Liver (tissue), 9 donors: ENCODE measurements around the gene LBH. TPM values are rescaled to one million over a fixed set of nuclear protein-coding genes. Genes with fewer than 3 reads are reported as not detected.

Source experiments
- DNase-seq: peaks from one replicate; pipeline ENCODE4 v3.0.0-alpha.2; 2017; ENCODE audit warnings: low spot score
- H3K27ac ChIP-seq, 2 donors: one replicate each; pipeline ENCODE4 v1.7.0; 2013; ENCODE audit warnings: inconsistent platforms in 2 of 2, low read length in 2 of 2, control low read depth in 1 of 2, low read depth in 1 of 2, mild to moderate bottlenecking in 1 of 2
- H3K27me3 ChIP-seq, 4 donors: one replicate each; pipeline versions ENCODE4 v1.6.1 to v1.7.0; 2013; ENCODE audit warnings: low read length in 3 of 4, inconsistent platforms in 1 of 4, mild to moderate bottlenecking in 1 of 4, moderate library complexity in 1 of 4; ENCODE audit not compliant: control insufficient read depth in 4 of 4, insufficient read depth in 4 of 4
- H3K36me3 ChIP-seq, 4 donors: one replicate each; pipeline versions ENCODE4 v1.6.1 to v1.7.0; 2013; ENCODE audit warnings: low read length in 3 of 4, mild to moderate bottlenecking in 3 of 4, low read depth in 1 of 4, moderate library complexity in 1 of 4; ENCODE audit not compliant: control insufficient read depth in 4 of 4, insufficient read depth in 3 of 4
- H3K4me1 ChIP-seq, 4 donors: one replicate each; pipeline versions ENCODE4 v1.6.1 to v1.7.0; 2013; ENCODE audit warnings: low read length in 3 of 4, mild to moderate bottlenecking in 3 of 4, moderate library complexity in 1 of 4; ENCODE audit not compliant: control insufficient read depth in 4 of 4, insufficient read depth in 4 of 4
- H3K4me3 ChIP-seq, 3 donors: one replicate each; pipeline versions ENCODE4 v1.6.1 to v1.7.0; 2013; ENCODE audit warnings: low read length in 3 of 3, control low read depth in 1 of 3, low read depth in 1 of 3, mild to moderate bottlenecking in 1 of 3
- H3K9ac ChIP-seq, 2 donors: one replicate each; pipeline ENCODE4 v1.7.0; 2013; ENCODE audit warnings: low read length in 2 of 2, mild to moderate bottlenecking in 2 of 2, moderate library complexity in 2 of 2, control low read depth in 1 of 2, low read depth in 1 of 2
- H3K9me3 ChIP-seq, 4 donors: one replicate each; pipeline versions ENCODE4 v1.6.1 to v1.7.0; 2013; ENCODE audit warnings: low read length in 3 of 4; ENCODE audit not compliant: control insufficient read depth in 4 of 4
- ATF3 ChIP-seq: IDR thresholded peaks from 2 replicates; pipeline ENCODE4 v1.6.1; 2016; ENCODE audit warnings: antibody characterized with exemption
- EGR1 ChIP-seq, 2 donors: IDR thresholded peaks; 2 replicates each; pipeline ENCODE4 v1.6.1; 2016 to 2018; ENCODE audit warnings: antibody characterized with exemption in 2 of 2, low read depth in 2 of 2
- FOXA1 ChIP-seq: IDR thresholded peaks from 2 replicates; pipeline ENCODE4 v1.6.1; 2016; ENCODE audit warnings: antibody characterized with exemption
- FOXA2 ChIP-seq: IDR thresholded peaks from 2 replicates; pipeline ENCODE4 v1.6.1; 2016; ENCODE audit warnings: antibody characterized with exemption
- GABPA ChIP-seq, 2 donors: IDR thresholded peaks in 1 of 2; conservative IDR thresholded peaks in 1 of 2; 2 replicates each; pipeline ENCODE4 v1.6.1; 2016; ENCODE audit warnings: antibody characterized with exemption in 2 of 2, mild to moderate bottlenecking in 1 of 2, moderate library complexity in 1 of 2
- HNF4G ChIP-seq: IDR thresholded peaks from 2 replicates; pipeline ENCODE4 v1.6.1; 2016; ENCODE audit warnings: antibody characterized with exemption
- JUND ChIP-seq, 2 donors: IDR thresholded peaks; 2 replicates each; pipeline ENCODE4 v1.6.1; 2016; ENCODE audit warnings: antibody characterized with exemption in 2 of 2
- NR2F2 ChIP-seq: IDR thresholded peaks from 2 replicates; pipeline ENCODE4 v1.6.1; 2016; ENCODE audit warnings: antibody characterized with exemption
- RAD21 ChIP-seq, 2 donors: IDR thresholded peaks; 2 replicates each; pipeline ENCODE4 v1.6.1; 2016; ENCODE audit warnings: antibody characterized with exemption in 2 of 2, mild to moderate bottlenecking in 2 of 2
- REST ChIP-seq: IDR thresholded peaks from 2 replicates; pipeline ENCODE4 v1.6.1; 2016; ENCODE audit warnings: antibody characterized with exemption, mild to moderate bottlenecking
- RXRA ChIP-seq, 2 donors: IDR thresholded peaks; 2 replicates each; pipeline ENCODE4 v1.6.1; 2017 to 2018; ENCODE audit warnings: antibody characterized with exemption in 2 of 2, mild to moderate bottlenecking in 1 of 2
- SP1 ChIP-seq: IDR thresholded peaks from 2 replicates; pipeline ENCODE4 v1.6.1; 2018; ENCODE audit warnings: antibody characterized with exemption, mild to moderate bottlenecking
- TAF1 ChIP-seq: conservative IDR thresholded peaks from 2 replicates; pipeline ENCODE4 v1.6.1; 2016; ENCODE audit warnings: antibody characterized with exemption, mild to moderate bottlenecking
- YY1 ChIP-seq: IDR thresholded peaks from 2 replicates; pipeline ENCODE4 v1.6.1; 2016; ENCODE audit warnings: antibody characterized with exemption, mild to moderate bottlenecking
- ZBTB33 ChIP-seq: IDR thresholded peaks from 2 replicates; pipeline ENCODE4 v1.6.1; 2016; ENCODE audit warnings: antibody characterized with exemption
- WGBS: extraction: QIAGEN DNeasy Blood & Tissue Kit; methylation state at CpG from one replicate; pipeline ENCODE4 v1.1.7; 2013; 5-methylcytosine and 5-hydroxymethylcytosine counted together
- polyA plus RNA-seq, 2 donors: library from polyadenylated mRNA; stranded (reverse) in 1 of 2; unstranded in 1 of 2; fragments of 200-250 nt in 1 of 2; fragments of >200 nt in 1 of 2; fragmentation: Nextera tagmentation in 1 of 2; extraction: Ambion mirVana in 1 of 2; gene quantifications; one replicate each; pipeline versions ENCODE4 v1.2.1 to v1.2.3, GENCODE V29; 2013 to 2015
- total RNA-seq, 2 donors: library from RNA; depleted of rRNA; stranded (reverse); fragments of >200 nt; gene quantifications; one replicate each; pipeline ENCODE4 v1.2.3, GENCODE V29; 2014
- TF ChIP-seq, protein P1 (sequence below): IDR thresholded peaks from 2 replicates; pipeline ENCODE4 v1.6.1; 2016; ENCODE audit warnings: antibody characterized with exemption
- TF ChIP-seq, protein P2 (sequence below): fragments of 150-350 bp; IDR thresholded peaks from 2 replicates; pipeline ENCODE4 v1.5.1; 2017; ENCODE audit warnings: improper control_type of control experiment, low read depth, low read length; ENCODE audit not compliant: missing input control
- donor health status: healthy.
- donor health status: healthy.
- donor health status: healthy.
- donor health status: healthy.
- donor health status: healthy.

Gene LBH
- total and polyA plus RNA-seq, 4 donors, result 4.1 to 50.8 (median 9.1) TPM

DNA sequence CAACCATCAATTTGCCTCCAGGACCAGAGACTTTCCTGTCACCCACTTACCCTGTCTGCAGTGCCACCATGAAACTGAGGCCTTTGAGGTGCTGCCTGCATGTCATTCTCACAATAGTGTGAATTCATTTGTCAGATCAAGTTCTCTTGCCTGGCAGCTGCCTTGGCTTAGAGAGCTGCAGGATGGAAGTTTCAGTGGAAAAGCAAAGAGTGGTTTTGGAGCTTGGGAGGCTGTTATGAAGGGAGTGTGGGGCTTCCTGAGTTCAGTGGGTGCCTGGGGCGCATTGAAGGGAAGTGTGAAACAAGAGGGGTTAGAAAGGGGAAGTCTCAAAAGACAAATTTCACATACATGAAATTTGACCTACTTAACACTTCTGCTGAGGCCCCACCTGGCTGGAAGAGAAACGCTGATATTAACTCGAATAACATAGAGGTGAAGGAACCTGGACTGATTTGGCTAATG lies 7.9 kb upstream of the LBH start:
- Histone ChIP-seq H3K4me3 (no peak overlapping the region), H3K4me1 (peaks cover 0 to 4% (median 0%) of the 10 kb centered on the region in 4 donors)

DNA sequence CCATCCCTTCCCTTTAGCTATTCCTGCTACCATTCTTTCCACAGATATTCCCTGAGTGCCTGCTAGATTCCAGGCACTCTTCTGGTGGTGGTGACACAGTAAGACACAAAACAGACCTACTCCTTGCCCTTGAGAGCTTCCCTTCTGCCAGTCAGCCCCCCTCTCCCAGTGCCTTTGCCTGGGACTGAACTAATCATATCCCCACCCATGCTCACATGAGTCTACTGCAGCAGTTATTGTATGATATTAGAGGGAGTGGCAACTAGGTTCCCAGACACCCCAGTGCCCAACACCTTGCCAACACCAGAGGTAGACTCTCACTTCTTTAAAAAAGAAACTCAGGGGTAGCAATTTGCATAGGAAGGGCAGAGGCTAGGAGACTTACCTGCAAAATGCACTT lies 7.2 kb upstream of the LBH start:
- Histone ChIP-seq H3K36me3 (no peaks in the 10 kb centered on the region), H3K4me1 (peaks cover 0 to 4% (median 0%) of the 10 kb centered on the region in 4 donors), H3K27me3 (peaks cover 0 to 2% (median under 1%) of the 10 kb centered on the region in 4 donors), H3K9me3 (no peaks in the 10 kb centered on the region), H3K27ac (no peak overlapping the region), H3K9ac (no peak overlapping the region), H3K4me3 (no peak overlapping the region)
- no peak for TF ChIP-seq TAF1
- no peak for TF ChIP-seq YY1
- TF ChIP-seq GABPA (IDR thresholded peaks at IDR 0.05 in 1 of 2, conservative IDR thresholded peaks at IDR 0.05 in 1 of 2), result no peak
- TF ChIP-seq JUND (IDR thresholded peaks at IDR 0.05), result no peak
- TF ChIP-seq RAD21 (IDR thresholded peaks at IDR 0.05), result no peak
- no peak for TF ChIP-seq FOXA2
- no peak for TF ChIP-seq FOXA1
- TF ChIP-seq, protein P1, sequence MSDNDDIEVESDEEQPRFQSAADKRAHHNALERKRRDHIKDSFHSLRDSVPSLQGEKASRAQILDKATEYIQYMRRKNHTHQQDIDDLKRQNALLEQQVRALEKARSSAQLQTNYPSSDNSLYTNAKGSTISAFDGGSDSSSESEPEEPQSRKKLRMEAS, result no peak
- no peak for TF ChIP-seq ZBTB33
- TF ChIP-seq NR2F2, result no peak
- no peak for TF ChIP-seq REST
- no peak for TF ChIP-seq RXRA (IDR thresholded peaks at IDR 0.05)
- no peak for TF ChIP-seq ATF3
- no peak for TF ChIP-seq EGR1 (IDR thresholded peaks at IDR 0.05; ENCODE audit: low read depth in 2 of 2)
- TF ChIP-seq, protein P2, sequence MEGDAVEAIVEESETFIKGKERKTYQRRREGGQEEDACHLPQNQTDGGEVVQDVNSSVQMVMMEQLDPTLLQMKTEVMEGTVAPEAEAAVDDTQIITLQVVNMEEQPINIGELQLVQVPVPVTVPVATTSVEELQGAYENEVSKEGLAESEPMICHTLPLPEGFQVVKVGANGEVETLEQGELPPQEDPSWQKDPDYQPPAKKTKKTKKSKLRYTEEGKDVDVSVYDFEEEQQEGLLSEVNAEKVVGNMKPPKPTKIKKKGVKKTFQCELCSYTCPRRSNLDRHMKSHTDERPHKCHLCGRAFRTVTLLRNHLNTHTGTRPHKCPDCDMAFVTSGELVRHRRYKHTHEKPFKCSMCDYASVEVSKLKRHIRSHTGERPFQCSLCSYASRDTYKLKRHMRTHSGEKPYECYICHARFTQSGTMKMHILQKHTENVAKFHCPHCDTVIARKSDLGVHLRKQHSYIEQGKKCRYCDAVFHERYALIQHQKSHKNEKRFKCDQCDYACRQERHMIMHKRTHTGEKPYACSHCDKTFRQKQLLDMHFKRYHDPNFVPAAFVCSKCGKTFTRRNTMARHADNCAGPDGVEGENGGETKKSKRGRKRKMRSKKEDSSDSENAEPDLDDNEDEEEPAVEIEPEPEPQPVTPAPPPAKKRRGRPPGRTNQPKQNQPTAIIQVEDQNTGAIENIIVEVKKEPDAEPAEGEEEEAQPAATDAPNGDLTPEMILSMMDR, result no peak
- TF ChIP-seq HNF4G, result no peak
- no peak for TF ChIP-seq SP1
- no peak for DNase-seq

More for the DNA sequence above, 7.9 kb upstream of the LBH start:
- no peak for TF ChIP-seq RXRA (IDR thresholded peaks at IDR 0.05)
- TF ChIP-seq NR2F2, result no peak
- no peak for TF ChIP-seq FOXA2
- no peak for TF ChIP-seq HNF4G
- 63% methylated on average over 3 of the region's 3 CpGs for WGBS
- DNase-seq, result no peak
- Histone ChIP-seq H3K9me3 (no peaks in the 10 kb centered on the region), H3K9ac (no peak overlapping the region), H3K36me3 (no peaks in the 10 kb centered on the region), H3K27ac (no peak overlapping the region), H3K27me3 (peaks cover 0 to 2% (median under 1%) of the 10 kb centered on the region in 4 donors)
